Neural cell (in vitro differentiated cells): ENCODE measurements around the gene TGIF2. TPM values are rescaled to one million over a fixed set of nuclear protein-coding genes. Genes with fewer than 3 reads are reported as not detected.
A peak's percentile ranks its signal among the peaks of the same experiment; 100 is the strongest.

Experiments used
- H2AFZ ChIP-seq: fragments of 200-600, 300-800 bp; sonication (generic), shearing (Covaris generic); 2 replicates; pipeline ENCODE4 v1.6.0; 2014; ENCODE audit warnings: low read depth, mild to moderate bottlenecking, antibody characterized with exemption, low read length, moderate library complexity
- H3F3A ChIP-seq: fragments of 200-600 bp; shearing (Covaris generic); 2 replicates; pipeline ENCODE4 v1.6.1; 2016; ENCODE audit warnings: mild to moderate bottlenecking, moderate library complexity, mixed read lengths, antibody characterized with exemption, low read length; ENCODE audit not compliant: insufficient read depth, poor library complexity, severe bottlenecking
- H3K27ac ChIP-seq: fragments of 200-600, 300-800 bp; sonication (generic), shearing (Covaris generic); 2 replicates; pipeline ENCODE4 v1.5.1; 2014; ENCODE audit warnings: mild to moderate bottlenecking, low read length, moderate library complexity
- H3K27me3 ChIP-seq: fragments of 300-800, 200-600 bp; sonication (generic), shearing (Covaris generic); 2 replicates; pipeline ENCODE4 v1.6.0; 2014; ENCODE audit warnings: mild to moderate bottlenecking, low read depth, low read length, moderate library complexity; ENCODE audit not compliant: insufficient read depth
- H3K36me3 ChIP-seq: fragments of 300-800, 200-600 bp; sonication (generic), shearing (Covaris generic); 2 replicates; pipeline ENCODE4 v1.5.1; 2014; ENCODE audit warnings: mild to moderate bottlenecking, antibody characterized with exemption, low read length, moderate library complexity; ENCODE audit not compliant: insufficient read depth
- H3K4me2 ChIP-seq: fragments of 300-800, 200-600 bp; sonication (generic), shearing (Covaris generic); 2 replicates; pipeline ENCODE4 v1.6.0; 2014; ENCODE audit warnings: mild to moderate bottlenecking, low read length
- H3K4me3 ChIP-seq: fragments of 300-800, 200-600 bp; sonication (generic), shearing (Covaris generic); 2 replicates; pipeline ENCODE4 v1.5.1; 2014; ENCODE audit warnings: mild to moderate bottlenecking, low read length, moderate library complexity
- H3K79me2 ChIP-seq: fragments of 200-600 bp; shearing (Covaris generic); replicated peaks from 2 replicates; pipeline ENCODE4 v1.6.0; 2014; ENCODE audit warnings: mild to moderate bottlenecking, low read length, moderate library complexity; ENCODE audit not compliant: insufficient read depth
- H3K9ac ChIP-seq: fragments of 300-800, 200-600 bp; sonication (generic), shearing (Covaris generic); 2 replicates; pipeline ENCODE4 v1.6.1; 2016; ENCODE audit warnings: mild to moderate bottlenecking, low read length, mixed read lengths
- H3K9me2 ChIP-seq: fragments of 200-600 bp; shearing (Covaris generic); 2 replicates; pipeline ENCODE4 v1.6.1; 2016; ENCODE audit warnings: mild to moderate bottlenecking, low read length, mixed read lengths; ENCODE audit not compliant: insufficient read depth
- H3K9me3 ChIP-seq: fragments of 200-600, 300-800 bp; sonication (generic), shearing (Covaris generic); 2 replicates; pipeline ENCODE4 v1.6.1; 2016; ENCODE audit warnings: mild to moderate bottlenecking, mixed run types, low read length, moderate library complexity, mixed read lengths
- H4K20me1 ChIP-seq: fragments of 200-600 bp; shearing (Covaris generic); 2 replicates; pipeline ENCODE4 v1.6.1; 2016; ENCODE audit warnings: mild to moderate bottlenecking, mixed run types; ENCODE audit not compliant: insufficient read depth
- CTCF ChIP-seq: fragments of 450-650 bp; IDR thresholded peaks from 2 replicates; pipeline ENCODE4 v1.5.1; 2014; ENCODE audit warnings: antibody characterized with exemption, mild to moderate bottlenecking, moderate library complexity; ENCODE audit not compliant: poor library complexity, severe bottlenecking
- EP300 ChIP-seq: fragments of 450-650 bp; conservative IDR thresholded peaks from 2 replicates; pipeline ENCODE4 v1.6.1; 2014; ENCODE audit warnings: antibody characterized with exemption, mild to moderate bottlenecking, moderate library complexity; ENCODE audit not compliant: poor library complexity, severe bottlenecking
- EZH2 ChIP-seq: fragments of 200-600, 300-800 bp; shearing (Covaris generic), sonication (generic); IDR thresholded peaks from 2 replicates; pipeline ENCODE4 v1.6.1; 2014; ENCODE audit warnings: antibody characterized with exemption, low read length, borderline replicate concordance, mild to moderate bottlenecking; ENCODE audit not compliant: insufficient read depth, poor library complexity, severe bottlenecking
- MXI1 ChIP-seq: fragments of 450-650 bp; conservative IDR thresholded peaks from 2 replicates; pipeline ENCODE4 v1.6.1; 2014; ENCODE audit warnings: antibody characterized with exemption, mild to moderate bottlenecking; ENCODE audit not compliant: poor library complexity, severe bottlenecking
- POLR2AphosphoS5 ChIP-seq: IDR thresholded peaks from 2 replicates; pipeline ENCODE4 v1.6.1; 2012
- RAD21 ChIP-seq: fragments of 450-650 bp; conservative IDR thresholded peaks from 2 replicates; pipeline ENCODE4 v1.6.1; 2014; ENCODE audit warnings: antibody characterized with exemption, mild to moderate bottlenecking, moderate library complexity
- REST ChIP-seq: IDR thresholded peaks from 2 replicates; pipeline ENCODE4 v1.6.1; 2012; ENCODE audit warnings: borderline replicate concordance
- SMC3 ChIP-seq: fragments of 450-650 bp; conservative IDR thresholded peaks from 2 replicates; pipeline ENCODE4 v1.6.1; 2014; ENCODE audit warnings: antibody characterized with exemption, mild to moderate bottlenecking, moderate library complexity; ENCODE audit not compliant: poor library complexity
- TAF1 ChIP-seq: IDR thresholded peaks from 2 replicates; pipeline ENCODE4 v1.6.1; 2012; ENCODE audit warnings: low read depth
- polyA minus RNA-seq: library from RNA; depleted of rRNA, polyadenylated mRNA; stranded (reverse); fragments of >200 nt; gene quantifications from 2 replicates; pipeline ENCODE4 v1.2.3, GENCODE V29; 2014
- polyA plus RNA-seq: library from polyadenylated mRNA; depleted of rRNA; stranded (reverse); fragments of >200 nt; gene quantifications from 2 replicates; pipeline ENCODE4 v1.2.3, GENCODE V29; 2014

TGIF2 gene
- 3.3 and 3.4 TPM in 2 replicates for polyA plus RNA-seq
- polyA minus RNA-seq: 1.2 and 1.5 TPM in 2 replicates

DNA sequence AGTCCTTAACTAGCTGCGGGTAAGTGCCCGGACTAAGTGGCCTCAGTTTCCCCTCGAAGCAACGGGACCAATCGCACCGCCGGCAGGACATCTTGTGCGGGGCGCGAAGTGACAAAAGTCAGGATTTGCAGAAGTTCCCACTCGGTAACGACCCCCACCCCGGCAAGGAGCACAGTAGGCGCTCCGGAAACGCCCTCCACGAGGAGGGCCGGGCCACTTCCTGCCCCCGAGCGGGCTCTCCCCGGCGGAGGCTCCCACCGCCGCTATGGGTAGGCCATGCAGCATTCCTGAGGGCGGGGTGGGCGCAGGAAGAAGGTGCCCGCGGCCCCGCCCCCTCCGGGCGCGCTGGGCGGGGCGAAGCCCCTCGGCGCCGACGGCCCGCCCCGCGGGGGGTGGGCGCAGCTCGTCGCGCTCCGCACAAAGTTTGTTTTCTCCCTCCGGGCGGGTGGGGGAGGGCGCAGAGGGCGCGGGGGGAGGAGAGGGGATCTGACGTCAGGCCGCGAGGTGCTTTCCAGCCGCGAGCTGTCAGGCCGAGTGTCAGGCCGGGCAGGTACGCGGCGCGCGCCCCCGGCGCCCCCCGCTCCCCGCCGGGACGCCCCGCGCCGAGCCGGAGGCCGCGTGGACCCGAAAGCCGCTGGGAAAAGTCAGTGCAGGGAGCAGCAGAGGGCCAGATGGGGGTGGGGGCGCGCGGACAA lies at the start of gene TGIF2:
TSS of gene TGIF2 (plus strand) at position 495 of the 695 bp plus-strand sequence. CDS start 5,178 bp downstream, outside the sequence.
- Histone ChIP-seq H4K20me1 (no peaks in the 10 kb centered on the region), H3K4me2 (peak within 1 kb of the TSS; percentile 39), H3K79me2 (peaks cover 24% of the 10 kb centered on the region)

More for the DNA sequence above, at the start of gene TGIF2:
- H2AFZ ChIP-seq: no peak within 1 kb of the TSS
- no peaks in the 10 kb centered on the region for H3K9me2 ChIP-seq
- peak within 1 kb of the TSS; percentile 46 for H3K9ac ChIP-seq
- TF ChIP-seq EZH2 (no peak), MXI1 (no peak), RAD21 (no peak), CTCF (no peak), SMC3 (no peak), POLR2AphosphoS5 (no peak), EP300 (no peak), REST (no peak), TAF1 (no peak)
- H3K27ac ChIP-seq: no peak within 1 kb of the TSS
- H3F3A ChIP-seq: no peaks in the 10 kb centered on the region
- H3K4me3 ChIP-seq: peak within 1 kb of the TSS; percentile 70
- H3K9me3 ChIP-seq: no peaks in the 10 kb centered on the region
- no peaks in the 10 kb centered on the region for H3K36me3 ChIP-seq
- peaks cover 22% of the 10 kb centered on the region for H3K27me3 ChIP-seq
